HG03571 (cell line): ENCODE results near the gene TMPRSS4.

Experiments used
- ATAC-seq: cut with Tn5 transposase; IDR thresholded peaks from one replicate; pipeline ENCODE4 v1.9.1; 2021; ENCODE audit not compliant: unreplicated experiment

TMPRSS4 gene

DNA sequence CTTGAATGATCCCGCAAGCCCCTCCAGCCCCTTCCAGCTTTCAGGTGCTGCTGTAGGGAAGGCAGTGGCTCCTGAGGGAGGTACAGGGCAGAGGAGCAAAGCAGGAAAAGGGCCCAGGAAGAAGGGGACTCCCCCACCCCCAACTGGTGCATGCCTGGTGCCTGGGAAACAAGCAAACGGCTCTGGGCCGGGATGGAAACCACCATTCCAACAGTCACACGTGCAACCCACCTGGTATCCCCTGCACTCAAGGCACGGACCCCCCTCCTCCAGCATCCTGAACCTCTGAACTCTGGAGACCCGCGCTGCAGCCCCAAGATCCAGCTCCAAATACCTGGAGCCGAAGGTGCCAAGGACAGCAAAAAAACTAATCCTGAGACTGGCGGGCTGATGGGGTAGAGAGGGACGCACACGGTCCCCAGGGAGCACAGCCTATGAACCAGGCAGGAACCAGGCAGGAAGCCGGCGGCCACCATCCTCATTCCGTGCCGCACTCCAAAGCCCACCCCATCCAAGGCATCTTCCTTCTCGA, 75.2 kb downstream of the TMPRSS4 start:
- no peak for ATAC-seq

DNA sequence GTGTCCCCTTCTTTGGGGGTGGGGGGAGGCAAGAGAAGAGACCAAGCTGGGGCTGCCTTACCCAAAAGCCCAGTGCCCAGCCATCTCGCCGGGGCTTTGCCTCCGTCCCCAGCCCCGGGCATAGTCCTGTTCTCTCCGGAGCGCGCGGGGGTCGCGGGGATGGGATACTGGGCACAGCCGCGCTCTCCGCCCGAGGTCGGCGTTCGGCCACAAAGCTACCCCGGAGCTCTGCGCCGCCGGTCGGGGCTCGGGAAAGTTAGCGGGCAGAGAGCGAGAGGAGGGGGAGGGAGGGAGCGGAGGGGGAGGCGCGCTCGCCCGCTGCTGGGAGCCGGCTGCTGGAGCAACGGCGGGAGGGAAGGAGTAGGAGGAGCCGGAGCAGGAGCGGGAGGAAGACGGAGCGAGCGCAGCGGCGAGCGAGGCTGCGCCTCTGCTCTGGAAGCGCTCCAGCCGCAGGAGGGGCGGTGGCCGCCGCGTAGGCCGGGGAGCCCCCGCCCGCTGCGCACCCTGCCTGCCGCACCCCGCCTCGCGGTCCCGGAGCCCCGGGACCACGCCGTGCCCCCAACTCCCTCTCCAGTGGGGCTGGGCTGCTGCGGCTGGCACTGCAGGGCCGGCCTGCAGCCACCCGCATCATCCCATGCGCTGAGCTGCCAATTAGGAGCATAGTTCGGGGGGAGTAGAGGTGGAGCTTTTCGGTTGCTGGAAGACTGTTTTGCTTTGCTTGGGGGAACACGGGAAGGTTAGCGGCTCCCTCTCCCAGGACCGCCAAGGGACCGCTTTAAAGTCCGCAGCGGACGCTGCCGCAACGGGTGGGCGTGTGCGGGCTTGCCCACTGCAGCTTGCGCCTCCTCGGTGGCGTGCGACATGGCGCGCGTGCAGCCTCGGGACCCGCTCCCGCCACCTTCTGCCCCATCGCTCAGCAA, 75.9 kb downstream of the TMPRSS4 start, which contains the start of gene SCN4B:
SCN4B (minus strand) TSS at position 272 of the 920 bp plus-strand sequence; CDS start at position 122, 150 bp downstream.
- no peak for ATAC-seq

DNA sequence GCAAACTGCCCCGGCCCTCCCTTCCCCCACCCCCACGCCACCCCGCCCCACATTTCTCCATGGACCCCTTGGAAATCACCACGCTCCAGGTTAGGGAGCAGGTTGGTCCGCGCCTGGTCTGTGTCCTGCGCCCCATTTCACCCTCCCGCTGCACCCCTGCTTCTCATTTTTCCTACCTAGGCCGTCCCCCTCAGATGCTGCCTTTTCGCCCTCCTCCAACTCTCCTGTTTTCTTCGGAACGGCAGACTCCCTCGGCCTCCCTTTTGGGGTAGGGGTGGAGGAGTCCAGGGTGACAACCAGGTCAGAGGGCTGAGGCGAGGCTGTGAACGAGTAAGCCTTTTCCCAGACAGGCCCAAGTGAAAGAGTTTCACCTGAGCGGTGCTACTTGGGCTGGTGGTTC, 76.6 kb downstream of the TMPRSS4 start:
- ATAC-seq, result no peak

DNA sequence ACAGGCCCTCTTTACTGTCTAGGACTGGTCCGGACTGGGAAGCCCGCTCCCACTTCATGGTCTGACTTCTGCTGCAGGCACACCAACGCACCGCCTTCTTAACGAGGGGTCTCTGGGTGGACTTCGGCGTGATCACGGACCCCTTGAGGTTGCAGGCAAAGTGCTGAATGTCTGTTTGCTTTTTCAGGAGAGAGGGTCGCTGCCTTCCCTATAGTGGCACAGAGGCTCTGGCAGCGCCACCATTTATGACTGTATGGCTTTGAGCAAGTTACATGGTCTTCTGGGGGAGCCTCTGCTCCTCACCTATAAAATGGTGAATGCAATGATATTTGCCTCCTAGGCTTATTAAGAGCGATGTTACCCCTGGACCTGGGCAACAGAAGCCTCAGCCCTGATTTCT, 77.1 kb downstream of the TMPRSS4 start:
- ATAC-seq, result no peak

DNA sequence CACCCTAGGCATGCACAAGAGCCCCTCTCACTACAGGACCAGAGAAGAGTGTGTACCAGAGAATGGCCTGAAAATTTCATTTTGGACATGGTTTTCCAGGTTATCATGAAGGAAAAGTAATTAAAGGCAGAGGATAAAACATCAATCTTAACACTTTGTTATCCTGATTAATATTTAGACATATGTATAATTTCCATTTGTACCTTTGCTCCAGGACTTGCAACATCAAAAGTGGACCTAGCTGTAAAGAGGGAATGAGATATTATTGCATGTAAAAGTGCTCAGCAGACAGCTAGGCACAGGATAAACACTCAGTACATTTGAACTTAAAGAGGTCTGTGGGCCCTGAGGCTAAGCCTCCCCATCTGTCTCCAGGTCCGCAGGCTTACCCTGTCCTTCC, 77.8 kb downstream of the TMPRSS4 start:
- no peak for ATAC-seq

DNA sequence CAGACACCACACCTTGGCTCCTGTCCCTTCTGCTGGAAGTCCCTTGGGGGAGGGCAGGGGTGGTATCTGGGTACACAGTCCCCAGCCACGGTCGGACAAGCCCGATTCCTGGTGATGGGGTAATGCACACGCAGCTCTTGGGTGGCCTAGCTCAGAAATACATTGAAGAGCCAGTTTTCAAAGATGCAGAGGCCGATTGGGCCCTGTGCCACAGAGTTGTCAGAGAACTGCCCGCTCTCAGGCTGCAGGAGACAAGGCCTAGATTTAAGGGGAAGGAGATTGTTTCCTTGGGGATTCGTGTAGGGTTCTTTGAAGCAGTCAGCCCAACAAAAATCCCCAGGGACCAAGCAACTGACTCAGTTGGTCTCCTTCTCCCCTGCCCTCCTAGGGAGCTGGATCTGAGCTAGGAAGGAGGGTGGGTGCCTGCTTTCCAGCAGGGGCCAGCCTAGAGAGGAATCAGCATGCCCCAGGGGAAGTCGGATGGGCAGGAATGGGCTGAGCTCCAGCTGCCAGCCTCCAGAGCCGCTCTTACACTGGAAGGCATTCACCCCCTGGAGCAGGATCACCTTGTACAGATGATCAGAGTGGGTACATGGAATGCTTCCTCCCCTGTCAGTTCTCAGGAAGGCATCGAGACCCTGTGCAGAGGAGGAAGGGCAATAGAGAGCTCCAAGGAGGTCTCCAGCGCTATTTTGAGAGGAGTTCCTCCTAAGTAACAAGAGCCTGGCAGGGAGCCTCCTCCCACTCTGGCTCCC, 79.1 kb downstream of the TMPRSS4 start:
- ATAC-seq, result no peak

DNA sequence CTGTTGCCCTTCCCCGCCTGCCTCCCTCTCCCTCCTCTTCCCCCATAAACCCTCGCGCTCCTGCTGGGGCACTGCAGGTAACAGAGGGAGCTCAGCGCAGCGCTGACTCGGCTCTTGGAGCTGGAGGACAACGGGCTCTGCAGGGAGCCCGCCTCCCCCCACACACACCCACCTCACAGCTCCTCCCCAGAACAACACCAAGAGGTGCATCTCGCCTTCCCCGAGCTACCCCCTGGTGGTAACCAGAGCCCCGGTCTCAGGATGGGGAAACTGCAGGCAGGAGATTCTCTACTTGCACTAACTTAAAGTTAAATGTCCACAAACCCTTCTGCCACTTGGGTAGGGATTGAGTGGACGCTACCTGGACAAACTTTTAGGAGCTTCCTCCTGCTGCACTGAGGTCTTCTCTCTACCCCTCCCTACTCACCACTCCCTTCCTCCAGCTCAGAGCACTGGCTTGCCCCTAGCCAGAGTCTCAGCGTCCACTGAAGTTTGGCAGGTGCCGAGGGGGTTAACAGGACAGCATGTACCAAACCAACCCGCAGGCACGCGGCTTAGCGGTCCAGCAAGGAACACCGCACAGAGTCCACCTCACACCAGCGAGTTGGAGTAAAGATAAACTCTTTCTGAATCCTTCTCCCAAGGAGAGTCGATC, 79.8 kb downstream of the TMPRSS4 start:
- ATAC-seq, result no peak

DNA sequence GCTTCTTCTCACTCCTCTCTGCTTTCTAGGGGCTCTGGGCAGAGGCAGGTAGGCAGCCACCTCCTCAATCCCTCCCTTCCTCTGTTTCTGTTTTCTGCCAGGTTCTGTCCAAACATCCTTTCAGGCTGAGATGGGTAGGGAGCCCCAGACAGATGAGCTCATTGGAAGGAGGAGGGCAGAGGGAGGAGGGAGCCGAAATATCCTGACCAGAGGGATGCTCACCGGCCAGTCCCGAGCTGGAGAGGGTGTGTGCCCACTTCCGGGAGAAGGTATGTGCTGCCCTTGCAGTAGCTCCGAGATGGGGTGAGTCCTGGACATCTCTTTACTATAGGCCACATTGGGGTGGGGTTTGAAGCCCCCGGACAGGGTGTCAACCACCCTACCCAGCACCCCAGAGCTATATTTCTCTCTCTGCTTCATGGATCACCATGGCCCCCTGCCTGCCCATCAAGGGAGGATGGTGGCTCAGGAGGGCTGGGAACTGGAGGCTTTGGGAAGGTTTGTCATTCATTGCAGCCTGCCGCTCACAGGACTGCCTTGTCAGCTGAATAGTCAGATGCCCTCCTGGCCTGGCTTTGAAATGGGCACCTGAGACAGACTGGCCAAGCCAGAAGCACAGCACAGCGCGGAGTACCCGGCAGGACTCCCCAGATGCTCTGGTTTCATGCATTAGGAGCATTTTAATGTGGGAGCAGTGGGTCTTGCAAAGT, 80.5 kb downstream of the TMPRSS4 start:
- no peak for ATAC-seq

DNA sequence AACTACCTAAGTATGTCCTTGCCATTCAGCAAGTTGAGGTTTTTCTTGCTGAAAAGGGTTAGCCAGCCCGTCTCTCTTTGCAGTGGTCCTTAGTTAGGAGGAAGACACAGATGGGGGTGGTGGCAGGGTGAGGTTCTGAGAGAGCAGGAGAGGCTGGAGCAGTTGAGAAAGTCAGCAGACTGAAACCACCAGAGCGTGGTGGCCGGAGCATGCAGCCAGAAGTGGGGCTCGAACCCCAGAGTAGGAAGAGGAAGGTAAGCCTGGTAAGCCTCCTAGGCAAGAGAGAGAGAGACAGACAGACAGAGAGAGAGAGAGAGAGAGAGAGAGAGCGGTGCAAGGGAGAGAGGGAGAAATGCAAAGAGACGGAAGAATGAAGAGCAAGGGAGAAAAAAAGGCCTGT, 84.9 kb downstream of the TMPRSS4 start:
- ATAC-seq, result no peak

DNA sequence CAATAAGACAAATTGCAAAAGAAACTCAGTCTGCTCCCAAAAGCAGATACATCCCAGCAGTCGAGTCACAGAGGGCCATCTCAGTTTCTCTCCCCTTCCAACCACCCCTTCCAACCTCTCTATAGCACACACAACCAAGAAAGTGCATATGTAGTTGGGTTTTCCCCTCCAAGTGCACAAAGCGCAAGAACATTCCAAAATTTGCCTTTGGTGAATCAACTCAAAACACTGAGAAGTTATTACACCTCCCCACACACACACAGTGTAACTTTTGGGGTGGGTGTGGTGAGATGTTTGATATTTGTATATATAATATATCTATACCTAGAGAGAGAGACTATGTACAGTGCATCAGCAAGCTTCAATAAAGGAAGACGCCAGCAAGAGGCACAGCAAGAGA, 86.0 kb downstream of the TMPRSS4 start:
- ATAC-seq, result no peak

DNA sequence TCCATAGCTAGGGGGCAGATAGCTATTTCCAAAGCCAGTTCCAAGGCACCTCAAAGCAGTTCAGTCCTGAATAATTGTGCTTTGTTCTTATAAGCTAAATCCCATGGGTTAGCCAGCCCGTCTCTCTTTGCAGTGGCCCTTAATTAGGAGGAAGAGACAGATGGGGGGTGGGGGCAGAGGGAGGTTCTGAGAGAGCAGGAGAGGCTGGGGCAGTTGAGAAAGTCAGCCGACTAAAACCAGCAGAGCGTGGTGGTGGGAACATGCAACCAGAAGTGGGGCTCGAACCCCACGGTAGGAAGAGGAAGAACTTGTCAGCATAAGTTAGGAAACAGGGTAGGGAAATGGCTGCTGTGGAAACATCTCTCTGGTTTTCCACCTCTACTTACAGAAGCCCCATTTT, 86.6 kb downstream of the TMPRSS4 start:
- ATAC-seq, result no peak

DNA sequence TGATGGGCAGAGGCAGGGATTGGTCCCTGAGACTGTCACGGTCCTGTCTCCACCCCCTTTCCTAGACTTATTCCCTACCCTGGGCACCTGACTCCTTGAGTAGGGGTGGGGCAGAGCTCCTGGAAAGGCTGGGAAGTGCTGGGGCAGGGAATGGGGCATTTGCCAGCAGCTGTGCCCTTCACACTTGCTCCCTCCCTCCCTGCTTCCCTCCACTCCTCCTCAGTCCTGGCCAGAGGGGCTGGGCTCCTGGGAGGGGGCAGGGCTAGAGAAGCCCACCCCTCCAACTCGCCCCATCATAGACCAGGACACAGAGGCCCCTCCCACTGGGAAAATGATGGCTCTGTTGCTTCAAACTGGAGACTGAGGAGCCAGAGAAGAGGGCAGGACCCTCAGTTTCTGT, 88.0 kb downstream of the TMPRSS4 start:
- no peak for ATAC-seq

DNA sequence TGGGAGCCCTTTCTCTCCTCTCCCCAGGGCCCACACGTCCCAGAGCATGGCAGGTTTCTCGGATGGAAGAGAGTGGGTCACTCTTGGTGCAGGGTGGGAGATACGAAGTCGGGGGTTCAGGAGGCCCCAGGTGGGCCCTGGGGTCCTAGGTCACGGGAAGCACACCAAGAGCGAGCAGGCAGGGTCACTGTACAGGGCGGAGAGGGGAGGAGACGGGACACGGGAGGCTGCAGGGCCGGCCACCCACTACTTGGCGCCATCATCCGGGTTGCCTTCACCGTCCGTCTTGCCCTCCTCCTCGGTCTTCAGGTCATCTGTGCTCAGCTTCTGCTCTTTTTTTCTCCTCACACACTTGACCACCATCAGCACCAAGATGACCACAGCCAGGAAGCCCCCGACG, 89.8 kb downstream of the TMPRSS4 start:
- ATAC-seq, result no peak

DNA sequence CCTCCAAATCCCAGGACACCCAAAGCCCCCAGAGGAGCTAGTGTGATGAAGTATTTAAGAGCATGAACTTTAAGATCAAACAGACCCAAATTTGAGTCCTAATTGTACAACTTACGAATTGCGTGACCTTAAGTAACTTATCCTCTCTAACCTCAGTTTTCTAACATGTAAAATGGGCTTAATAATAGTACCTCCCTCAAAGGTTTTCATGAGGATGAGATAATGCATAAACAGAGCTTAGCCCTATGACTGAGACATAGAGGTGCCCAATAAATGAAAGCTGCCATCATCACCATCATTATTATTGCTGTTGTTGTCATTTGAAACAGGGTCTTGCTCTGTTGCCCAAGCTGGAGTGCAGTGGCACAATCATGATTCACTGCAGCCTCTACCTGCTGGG, 90.4 kb downstream of the TMPRSS4 start:
- no peak for ATAC-seq

DNA sequence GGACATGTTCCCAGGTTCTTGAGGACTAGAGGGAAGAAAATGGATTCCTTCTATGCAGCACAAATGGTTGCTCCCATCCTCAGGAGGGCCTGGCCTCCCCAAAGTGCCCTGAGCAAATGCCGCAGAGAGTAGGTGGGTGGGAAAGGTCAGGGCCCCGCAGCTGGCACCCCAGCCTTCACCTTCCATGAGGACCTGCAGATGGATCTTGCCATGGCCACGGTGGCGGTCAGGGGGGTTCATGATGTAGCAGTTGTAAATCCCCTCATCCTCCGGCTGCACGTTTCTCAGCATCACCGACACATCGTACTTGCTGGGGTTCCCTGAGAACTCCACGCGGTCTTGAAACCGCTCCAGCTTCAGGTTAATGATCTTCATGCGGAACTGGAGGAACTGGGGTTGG, 91.0 kb downstream of the TMPRSS4 start:
- ATAC-seq, result no peak

DNA sequence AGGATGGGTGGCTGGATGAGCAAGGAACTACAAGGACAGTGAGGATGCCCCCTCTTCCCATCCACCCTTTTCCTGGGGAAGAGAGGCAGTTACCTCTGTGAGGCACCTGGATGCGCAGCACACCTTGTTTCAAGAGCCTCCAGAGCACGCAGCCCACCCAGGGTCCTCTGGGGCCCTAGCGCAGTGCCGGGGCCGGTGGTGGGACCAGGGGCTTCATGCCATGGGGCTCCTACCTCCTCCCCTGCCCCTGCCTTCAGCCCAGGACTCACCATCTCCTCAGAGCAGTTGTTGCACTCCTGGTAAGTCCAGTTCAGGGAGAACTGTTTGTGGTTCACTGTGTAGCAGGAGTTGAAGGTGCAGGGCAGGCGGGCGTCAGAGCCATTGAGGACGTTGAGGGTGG, 91.4 kb downstream of the TMPRSS4 start:
- ATAC-seq, result no peak

DNA sequence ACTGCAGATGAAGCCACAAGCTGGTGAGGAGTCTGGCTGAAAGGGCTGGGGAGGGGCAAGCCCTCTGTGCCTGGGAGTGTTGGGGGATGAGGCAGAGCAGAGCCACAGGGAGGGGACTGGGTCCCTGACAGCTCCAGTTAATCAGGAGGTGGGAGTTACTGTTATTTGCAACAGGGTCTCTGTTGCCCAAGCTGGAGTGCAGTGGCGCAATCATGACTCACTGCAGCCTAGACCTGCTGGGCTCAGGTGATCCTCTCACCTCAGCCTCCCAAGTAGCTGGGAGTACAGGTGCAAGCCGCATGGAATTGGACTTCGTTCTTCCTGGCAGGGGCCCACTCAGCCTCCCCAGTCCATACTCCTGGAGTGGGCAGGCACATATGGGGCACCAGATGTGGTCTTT, 91.9 kb downstream of the TMPRSS4 start:
- ATAC-seq, result no peak

DNA sequence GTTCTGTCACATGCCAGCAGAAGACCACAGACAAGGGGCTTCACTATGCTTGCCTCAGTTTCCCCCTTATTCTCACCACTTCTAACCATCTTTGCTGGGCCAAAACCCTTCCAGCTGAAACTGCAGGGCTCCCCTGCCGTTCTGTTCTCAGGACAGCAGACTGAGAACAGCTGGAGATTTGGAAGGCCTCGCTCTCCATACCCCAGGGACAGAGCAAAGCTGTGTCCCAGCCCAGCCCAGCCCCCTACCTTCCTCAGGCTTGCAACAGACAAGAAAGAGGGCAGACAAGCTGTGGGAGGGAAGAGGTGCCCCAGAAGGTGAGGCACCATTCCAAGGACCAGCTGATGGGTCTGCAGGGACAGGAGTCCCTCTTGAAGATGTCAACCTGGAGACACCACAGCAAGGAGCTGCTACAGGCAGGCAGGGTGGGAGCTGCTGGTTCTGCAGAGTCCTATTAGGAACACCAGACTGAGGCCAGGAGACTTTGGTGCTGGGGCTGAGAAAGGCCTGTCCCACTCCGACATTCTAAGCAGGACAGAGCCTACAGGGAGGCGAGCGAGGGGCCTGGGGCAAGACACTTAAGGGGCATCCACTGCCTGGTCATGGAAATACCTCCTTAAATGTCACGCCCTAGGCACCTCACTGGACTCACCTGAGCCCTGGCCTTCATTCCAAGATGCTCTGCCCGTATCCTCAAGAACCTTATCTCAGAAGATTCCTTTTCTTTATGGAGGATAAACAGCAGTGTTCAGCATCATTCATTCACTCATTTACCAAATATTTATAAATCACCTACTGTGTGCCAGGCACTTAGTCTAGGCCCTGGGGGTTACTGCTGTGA, 92.6 kb downstream of the TMPRSS4 start:
- ATAC-seq, result no peak

DNA sequence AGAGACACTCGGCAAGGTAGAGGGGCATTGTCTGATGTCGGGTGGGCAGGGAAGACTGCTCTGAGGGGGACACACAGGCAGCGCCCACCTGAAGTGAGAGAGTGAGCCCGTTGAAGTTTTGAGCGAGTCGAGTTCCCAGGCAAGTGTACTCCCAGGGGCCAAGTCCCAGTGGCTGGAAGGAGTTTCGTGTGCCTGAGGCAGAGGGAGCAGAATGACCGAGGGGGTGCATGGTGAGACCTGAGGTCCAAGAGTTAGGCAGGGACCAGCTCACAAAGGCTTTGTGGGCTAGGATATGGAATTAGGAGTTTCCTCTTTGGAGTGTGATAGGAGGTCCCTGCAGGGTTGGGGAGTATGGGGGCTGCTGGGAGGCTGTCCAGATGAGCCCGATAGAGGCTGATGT, 93.4 kb downstream of the TMPRSS4 start:
- no peak for ATAC-seq

DNA sequence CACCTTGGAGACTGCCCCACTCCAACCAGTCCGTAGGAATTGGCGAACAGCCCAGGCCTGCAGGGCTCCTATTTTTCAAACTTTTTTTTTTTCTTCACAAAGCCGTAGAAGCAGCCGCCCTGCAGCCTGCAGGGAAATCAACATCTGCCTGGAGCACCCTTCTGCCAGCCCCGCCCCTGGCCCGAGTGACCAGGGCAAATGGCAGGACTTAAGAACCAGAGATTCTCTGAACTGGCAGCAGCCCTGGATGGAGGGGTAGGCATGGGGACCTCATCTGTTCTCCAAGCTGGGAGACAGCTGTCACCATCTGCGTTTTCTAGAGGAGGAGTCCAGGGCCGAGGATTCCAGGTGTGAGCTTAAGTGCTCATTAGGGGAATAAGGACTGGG, 94.0 kb downstream of the TMPRSS4 start:
- no peak for ATAC-seq
